Sigmoid colon (tissue), 7 donors: ENCODE measurements around the gene KIF6. TPM values are rescaled to one million over a fixed set of nuclear protein-coding genes. Genes with fewer than 3 reads are reported as not detected.

Source experiments
- DNase-seq: peaks from one replicate; pipeline ENCODE4 v3.0.0-alpha.2; 2019
- H3K27ac ChIP-seq, 4 donors: fragments of 200-600 bp; sonication (generic); one replicate each; pipeline ENCODE4 v1.5.1; 2016 to 2019; ENCODE audit warnings: mild to moderate bottlenecking in 1 of 4
- H3K27me3 ChIP-seq, 3 donors: fragments of 200-600 bp; sonication (generic); one replicate each; pipeline ENCODE4 v1.5.1; 2019; ENCODE audit warnings: mild to moderate bottlenecking in 1 of 3
- H3K36me3 ChIP-seq, 4 donors: fragments of 200-600 bp; sonication (generic); one replicate each; pipeline ENCODE4 v1.5.1; 2016 to 2019
- H3K4me1 ChIP-seq, 4 donors: fragments of 200-600 bp; sonication (generic); one replicate each; pipeline ENCODE4 v1.5.1; 2017 to 2019
- H3K4me3 ChIP-seq, 4 donors: fragments of 200-600 bp; sonication (generic); one replicate each; pipeline ENCODE4 v1.5.1; 2017 to 2019; ENCODE audit warnings: mild to moderate bottlenecking in 2 of 4, moderate library complexity in 1 of 4
- H3K9me3 ChIP-seq, 4 donors: fragments of 200-600 bp in 3 of 4; sonication (generic) in 3 of 4; one replicate each; pipeline versions ENCODE4 v1.5.1 to v1.6.1; 2013 to 2019
- EP300 ChIP-seq, 4 donors: sonication (generic); formaldehyde crosslinking; IDR thresholded peaks; one replicate each; pipeline ENCODE4 v1.6.1; 2017; ENCODE audit warnings: antibody characterized with exemption in 4 of 4
- POLR2A ChIP-seq, 2 donors: fragments of 450-650 bp; IDR thresholded peaks; one replicate each; pipeline ENCODE4 v1.6.1; 2016; ENCODE audit warnings: antibody characterized with exemption in 2 of 2, mild to moderate bottlenecking in 2 of 2, moderate library complexity in 2 of 2
- POLR2AphosphoS5 ChIP-seq, 4 donors: sonication (generic); formaldehyde crosslinking; IDR thresholded peaks; one replicate each; pipeline ENCODE4 v1.6.1; 2017; ENCODE audit warnings: antibody characterized with exemption in 4 of 4
- WGBS, 2 donors: extraction: QIAGEN DNeasy Blood & Tissue Kit; methylation state at CpG; one replicate each; pipeline ENCODE4 v1.1.7; 2013; 5-methylcytosine and 5-hydroxymethylcytosine counted together
- intact Hi-C: fragments of 100-400 bp; cut with DNase I; formaldehyde crosslinking; loops from one replicate; pipeline ENCODE4 v1.15.1; 2023
- polyA plus RNA-seq, 3 donors: library from polyadenylated mRNA; stranded (reverse); fragments of 200-250 nt; gene quantifications; one replicate each; pipeline ENCODE4 v1.2.3, GENCODE V29; 2013
- total RNA-seq, 4 donors: library from RNA; depleted of rRNA; stranded (reverse); fragments of >200 nt; gene quantifications; one replicate each; pipeline ENCODE4 v1.1.0, GENCODE V29; 2016
- TF ChIP-seq, protein P1 (sequence below), 4 experiments: fragments of 450-650 bp in 3 of 4; fragments of 200-600 bp in 1 of 4; IDR thresholded peaks; one replicate each; pipeline ENCODE4 v1.5.1; 2016 to 2019; ENCODE audit warnings: antibody characterized with exemption in 4 of 4, mild to moderate bottlenecking in 3 of 4, moderate library complexity in 2 of 4
- donor health status: healthy with polysubstance abuse.
- donor health status: Bipolar disorder and iron deficiency.
- donor health status: healthy.

The KIF6 gene
- total and polyA plus RNA-seq, 7 donors = under 0.01 to 0.99 (median 0.36) TPM; not detected in 2

DNA sequence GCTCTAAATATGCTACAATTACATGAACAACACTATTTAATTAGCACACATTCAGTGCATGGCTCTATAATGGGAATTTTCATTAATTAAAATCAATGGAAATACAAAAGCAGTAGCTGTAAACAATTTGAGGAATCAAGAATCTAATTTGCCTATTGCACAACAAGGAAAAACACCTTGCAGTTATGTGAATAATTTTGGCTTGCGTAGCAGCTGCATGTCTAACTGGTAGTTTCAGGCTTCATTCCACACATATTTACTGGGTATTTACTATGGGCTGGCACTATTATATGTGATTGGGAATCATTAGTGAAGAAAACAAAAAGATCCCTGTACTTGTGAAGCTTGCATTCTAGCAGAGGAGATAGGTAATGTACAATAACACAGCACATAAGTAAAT is 26.4 kb downstream of the KIF6 start:
- DNase-seq = no peak
- Histone ChIP-seq H3K9me3 (no peaks in the 10 kb centered on the region), H3K27me3 (no peaks in the 10 kb centered on the region), H3K4me3 (no peak overlapping the region), H3K27ac (no peak overlapping the region), H3K36me3 (no peaks in the 10 kb centered on the region), H3K4me1 (no peaks in the 10 kb centered on the region)
- 91 to 92% methylated on average over 1 of the region's 1 CpG for WGBS, 2 donors
- TF ChIP-seq, protein P1, sequence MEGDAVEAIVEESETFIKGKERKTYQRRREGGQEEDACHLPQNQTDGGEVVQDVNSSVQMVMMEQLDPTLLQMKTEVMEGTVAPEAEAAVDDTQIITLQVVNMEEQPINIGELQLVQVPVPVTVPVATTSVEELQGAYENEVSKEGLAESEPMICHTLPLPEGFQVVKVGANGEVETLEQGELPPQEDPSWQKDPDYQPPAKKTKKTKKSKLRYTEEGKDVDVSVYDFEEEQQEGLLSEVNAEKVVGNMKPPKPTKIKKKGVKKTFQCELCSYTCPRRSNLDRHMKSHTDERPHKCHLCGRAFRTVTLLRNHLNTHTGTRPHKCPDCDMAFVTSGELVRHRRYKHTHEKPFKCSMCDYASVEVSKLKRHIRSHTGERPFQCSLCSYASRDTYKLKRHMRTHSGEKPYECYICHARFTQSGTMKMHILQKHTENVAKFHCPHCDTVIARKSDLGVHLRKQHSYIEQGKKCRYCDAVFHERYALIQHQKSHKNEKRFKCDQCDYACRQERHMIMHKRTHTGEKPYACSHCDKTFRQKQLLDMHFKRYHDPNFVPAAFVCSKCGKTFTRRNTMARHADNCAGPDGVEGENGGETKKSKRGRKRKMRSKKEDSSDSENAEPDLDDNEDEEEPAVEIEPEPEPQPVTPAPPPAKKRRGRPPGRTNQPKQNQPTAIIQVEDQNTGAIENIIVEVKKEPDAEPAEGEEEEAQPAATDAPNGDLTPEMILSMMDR (IDR thresholded peaks at IDR 0.05) = no peak
- TF ChIP-seq POLR2AphosphoS5 (IDR thresholded peaks at IDR 0.05) = no peak
- TF ChIP-seq EP300 (IDR thresholded peaks at IDR 0.05) = no peak
- TF ChIP-seq POLR2A (IDR thresholded peaks at IDR 0.05) = no peak
- intact Hi-C loops = no loop called here

DNA sequence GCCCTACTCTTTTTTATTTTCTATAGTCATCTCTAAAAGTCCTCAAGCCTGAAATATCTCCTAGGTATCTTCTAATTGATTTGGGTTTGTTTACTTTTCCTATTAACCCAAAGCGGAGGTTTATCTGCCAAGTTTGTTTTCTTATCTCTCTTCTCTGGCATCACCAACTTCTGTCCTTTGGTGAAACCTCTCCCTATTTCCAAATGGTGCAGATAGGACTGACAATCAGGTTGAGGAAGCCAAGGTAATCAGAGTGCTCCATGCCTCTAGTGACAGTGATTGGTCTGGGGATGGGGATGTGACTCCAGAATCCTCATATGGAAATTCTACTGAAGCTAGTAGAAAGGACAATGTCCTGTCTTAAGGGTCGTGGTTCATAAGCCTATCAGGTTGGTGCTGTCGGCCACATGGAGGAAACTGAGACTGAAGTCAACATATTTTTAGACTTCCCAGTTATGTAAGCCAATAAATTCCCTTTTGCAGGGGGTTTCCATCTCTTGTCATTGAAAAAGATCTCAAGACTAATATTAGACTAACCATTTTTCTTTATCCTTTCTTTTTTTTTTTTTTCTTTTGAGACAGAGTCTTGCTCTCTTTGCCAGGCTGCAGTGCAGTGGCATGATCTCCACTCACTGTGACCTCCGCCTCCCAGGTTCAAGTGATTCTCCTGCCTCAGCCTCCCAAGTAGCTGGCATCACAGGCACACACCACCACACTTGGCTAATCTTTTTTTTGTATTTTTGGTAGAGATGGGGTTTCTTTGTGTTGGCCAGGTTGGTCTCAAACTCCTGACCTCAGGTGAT is 28.0 kb downstream of the KIF6 start:
- H3K9me3 ChIP-seq = no peaks in the 10 kb centered on the region
- no peaks in the 10 kb centered on the region for H3K36me3 ChIP-seq
- TF ChIP-seq EP300 (IDR thresholded peaks at IDR 0.05) (no peak), POLR2A (IDR thresholded peaks at IDR 0.05) (no peak), POLR2AphosphoS5 (IDR thresholded peaks at IDR 0.05) (no peak)
- TF ChIP-seq, protein P1 (IDR thresholded peaks at IDR 0.05) = no peak
- no peak overlapping the region for H3K27ac ChIP-seq
- no peak for DNase-seq
- no peaks in the 10 kb centered on the region for H3K4me1 ChIP-seq
- H3K27me3 ChIP-seq = no peaks in the 10 kb centered on the region
- H3K4me3 ChIP-seq = no peak overlapping the region
- 77 to 84% methylated on average over 4 of the region's 4 CpGs for WGBS, 2 donors
- intact Hi-C loops = no loop called here

DNA sequence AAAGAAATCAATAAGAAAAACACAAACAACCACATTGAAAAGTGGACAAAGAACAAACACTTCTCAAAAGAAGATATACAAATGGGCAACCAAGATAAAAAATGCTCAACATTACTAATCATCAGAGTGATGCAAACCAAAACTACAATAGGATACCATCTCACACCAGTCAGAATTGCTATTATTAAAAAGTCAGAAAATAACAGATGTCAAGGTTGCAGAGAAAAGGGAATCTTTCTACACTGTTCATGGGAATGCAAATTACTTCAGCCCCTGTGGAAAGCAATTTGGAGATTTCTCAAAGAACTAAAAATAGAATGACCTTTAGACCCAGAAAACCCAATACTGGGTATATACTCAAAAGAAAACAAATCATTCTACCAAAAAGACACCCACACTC is 29.8 kb downstream of the KIF6 start:
- TF ChIP-seq POLR2A (IDR thresholded peaks at IDR 0.05) (no peak), EP300 (IDR thresholded peaks at IDR 0.05) (no peak), POLR2AphosphoS5 (IDR thresholded peaks at IDR 0.05) (no peak)
- TF ChIP-seq, protein P1 (IDR thresholded peaks at IDR 0.05) = no peak
- Histone ChIP-seq H3K4me3 (no peak overlapping the region), H3K9me3 (no peaks in the 10 kb centered on the region), H3K27me3 (no peaks in the 10 kb centered on the region), H3K4me1 (no peaks in the 10 kb centered on the region), H3K27ac (no peak overlapping the region), H3K36me3 (no peaks in the 10 kb centered on the region)
- intact Hi-C loops = no loop called here
- no peak for DNase-seq

DNA sequence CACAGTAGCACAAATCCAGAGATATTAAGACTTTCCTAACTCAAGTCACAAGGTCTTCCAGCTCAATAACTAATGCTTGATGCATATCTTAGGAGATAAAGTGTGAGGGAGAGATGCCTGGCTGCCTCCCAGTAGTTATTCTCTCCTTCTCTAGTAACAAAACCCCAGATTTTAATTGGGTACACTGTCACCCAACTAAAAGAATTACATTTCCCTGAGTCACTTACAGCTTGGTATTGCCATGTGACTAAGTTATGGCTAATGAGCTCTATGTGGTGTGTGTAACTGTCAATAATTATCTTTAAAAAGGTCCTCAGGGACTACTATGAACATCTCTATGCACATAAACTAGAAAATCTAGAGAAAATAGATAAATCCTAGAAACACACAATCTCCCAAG is 32.0 kb downstream of the KIF6 start:
- H3K4me1 ChIP-seq = no peaks in the 10 kb centered on the region
- TF ChIP-seq POLR2A (IDR thresholded peaks at IDR 0.05) = no peak
- TF ChIP-seq, protein P1 (IDR thresholded peaks at IDR 0.05) = no peak
- TF ChIP-seq POLR2AphosphoS5 (IDR thresholded peaks at IDR 0.05) = no peak
- TF ChIP-seq EP300 (IDR thresholded peaks at IDR 0.05) = no peak
- H3K9me3 ChIP-seq = no peaks in the 10 kb centered on the region
- no peak for DNase-seq
- H3K4me3 ChIP-seq = no peak overlapping the region
- no peaks in the 10 kb centered on the region for H3K27me3 ChIP-seq
- no peak overlapping the region for H3K27ac ChIP-seq
- no peaks in the 10 kb centered on the region for H3K36me3 ChIP-seq
- intact Hi-C loops = no loop called here

DNA sequence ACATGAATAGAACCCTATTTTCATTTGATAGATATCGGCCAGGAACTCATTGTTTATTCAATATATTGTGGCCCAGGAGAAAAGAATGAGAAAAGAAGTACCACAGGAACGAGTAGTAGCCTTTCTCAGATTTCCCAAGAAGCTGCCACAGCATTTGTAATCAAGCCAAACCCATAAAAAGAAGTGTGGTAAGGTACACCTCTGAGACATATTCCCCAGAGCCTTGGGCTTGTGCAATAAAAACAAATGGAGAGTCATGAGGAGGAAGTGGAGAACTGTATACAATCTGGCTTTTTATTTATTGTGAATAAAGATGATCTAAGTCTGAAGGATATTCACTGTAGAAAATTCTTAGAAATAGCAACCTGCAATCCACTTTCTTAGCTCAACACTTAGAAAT is 36.7 kb downstream of the KIF6 start:
- Histone ChIP-seq H3K9me3 (no peaks in the 10 kb centered on the region), H3K27ac (no peak overlapping the region), H3K4me3 (no peak overlapping the region), H3K36me3 (no peaks in the 10 kb centered on the region), H3K27me3 (no peaks in the 10 kb centered on the region), H3K4me1 (no peaks in the 10 kb centered on the region)
- DNase-seq = no peak
- intact Hi-C loops = no loop called here
- TF ChIP-seq EP300 (IDR thresholded peaks at IDR 0.05) (no peak), POLR2AphosphoS5 (IDR thresholded peaks at IDR 0.05) (no peak), POLR2A (IDR thresholded peaks at IDR 0.05) (no peak)
- TF ChIP-seq, protein P1 (IDR thresholded peaks at IDR 0.05) = no peak
- 40 to 67% methylated on average over 2 of the region's 2 CpGs for WGBS, 2 donors
